T-helper 1 cell (primary cell): ENCODE measurements around the gene ZNF287.

Source experiments
- DNase-seq, 5 donors: peaks; one replicate each; pipeline ENCODE4 v3.0.0-alpha.2; 2012 to 2020

ZNF287 gene

GRCh38 chr17:16515933-16516332, 53.1 kb downstream of the ZNF287 start:
- no peak for DNase-seq

GRCh38 chr17:16513873-16514272, 55.1 kb downstream of the ZNF287 start:
- no peak for DNase-seq

DNA sequence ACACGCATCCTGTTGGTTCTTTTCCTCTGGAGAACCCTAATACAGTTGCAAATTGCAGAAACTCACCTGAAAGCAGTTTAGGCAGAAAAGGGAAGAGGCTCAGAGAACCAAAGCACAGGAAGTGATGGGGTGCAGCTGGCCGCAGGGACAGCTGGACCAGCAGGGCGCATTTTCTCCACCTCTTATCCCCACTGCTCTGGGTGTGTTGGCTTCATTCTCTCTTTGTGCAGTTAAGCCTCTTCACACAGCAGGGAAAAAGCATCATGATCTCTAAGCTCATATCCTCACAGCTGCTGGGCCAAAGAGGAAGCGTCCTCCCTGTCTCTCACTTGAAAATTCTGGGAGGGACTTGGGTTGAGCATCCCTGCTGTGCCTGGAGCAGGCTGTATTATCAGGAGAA, 57.0 kb downstream of the ZNF287 start:
- DNase-seq = no peak

GRCh38 chr17:16511593-16511992, 57.4 kb downstream of the ZNF287 start:
- no peak for DNase-seq

GRCh38 chr17:16507918-16508533, 61.0 kb downstream of the ZNF287 start:
- DNase-seq = no peak

- no peak for DNase-seq
These were observed 62.8 kb downstream of the ZNF287 start for GRCh38 chr17:16506188-16506587.

- no peak for DNase-seq
These were observed 64.0 kb downstream of the ZNF287 start for GRCh38 chr17:16504984-16505383.
